Keratinocyte (primary cell): ENCODE data around the gene ITIH4. TPM values are rescaled to one million over a fixed set of nuclear protein-coding genes. Genes with fewer than 3 reads are reported as not detected.

Experiments used
- DNase-seq: peaks from one replicate; pipeline ENCODE4 v3.0.0-alpha.2; 2011; ENCODE audit warnings: low read depth, missing footprints, low spot score
- FAIRE-seq: peaks from 2 replicates; lab custom pipeline; 2011; peaks lifted over from hg19 to GRCh38; lab: Jason Lieb, UNC
- H2AFZ ChIP-seq: 2 replicates; pipeline ENCODE4 v1.6.0; 2012; ENCODE audit warnings: low read length, control low read depth, inconsistent platforms; ENCODE audit not compliant: control insufficient read depth
- H3K27ac ChIP-seq: 2 replicates; pipeline ENCODE4 v1.5.1; 2011; ENCODE audit warnings: low read length; ENCODE audit not compliant: control insufficient read depth, insufficient read depth
- H3K27me3 ChIP-seq: 3 replicates; pipeline ENCODE4 v1.6.0; 2011; ENCODE audit warnings: low read length; ENCODE audit not compliant: control insufficient read depth, insufficient read depth; ENCODE audit errors: extremely low read depth
- H3K36me3 ChIP-seq, 2 experiments: 2 replicates in 1 of 2; 3 replicates in 1 of 2; pipeline ENCODE4 v1.5.1; 2011; ENCODE audit warnings: low read length in 2 of 2, mild to moderate bottlenecking in 1 of 2; ENCODE audit not compliant: control insufficient read depth in 2 of 2, insufficient read depth in 2 of 2; ENCODE audit errors: extremely low read depth in 1 of 2
- H3K4me1 ChIP-seq: 3 replicates; pipeline ENCODE4 v1.5.1; 2011; ENCODE audit warnings: low read length; ENCODE audit not compliant: control insufficient read depth, insufficient read depth; ENCODE audit errors: extremely low read depth
- H3K4me2 ChIP-seq: 3 replicates; pipeline ENCODE4 v1.6.0; 2011; ENCODE audit warnings: low read depth, low read length; ENCODE audit not compliant: control insufficient read depth, insufficient read depth; ENCODE audit errors: extremely low read depth
- H3K4me3 ChIP-seq, 3 experiments: fragments of 200-600 bp in 1 of 3; sonication (generic) in 1 of 3; 2 replicates in 2 of 3; 3 replicates in 1 of 3; pipeline ENCODE4 v1.5.1; 2011 to 2016; ENCODE audit warnings: low read length in 3 of 3, mild to moderate bottlenecking in 3 of 3, control low read depth in 2 of 3, inconsistent platforms in 1 of 3, low read depth in 1 of 3, mixed read lengths in 1 of 3, mixed run types in 1 of 3, moderate library complexity in 1 of 3; ENCODE audit not compliant: control insufficient read depth in 2 of 3, insufficient read depth in 2 of 3; ENCODE audit errors: extremely low read depth in 1 of 3
- H3K79me2 ChIP-seq: 2 replicates; pipeline ENCODE4 v1.6.0; 2012; ENCODE audit warnings: low read length; ENCODE audit not compliant: control insufficient read depth, insufficient read depth
- H3K9ac ChIP-seq: 3 replicates; pipeline ENCODE4 v1.6.0; 2011; ENCODE audit warnings: low read length; ENCODE audit not compliant: control insufficient read depth, insufficient read depth; ENCODE audit errors: extremely low read depth
- H3K9me1 ChIP-seq: 3 replicates; pipeline ENCODE4 v1.6.0; 2011; ENCODE audit warnings: low read length; ENCODE audit not compliant: control insufficient read depth, insufficient read depth; ENCODE audit errors: extremely low read depth
- H3K9me3 ChIP-seq: 2 replicates; pipeline ENCODE4 v1.5.1; 2012; ENCODE audit warnings: low read depth, low read length; ENCODE audit not compliant: control insufficient read depth
- H4K20me1 ChIP-seq: 3 replicates; pipeline ENCODE4 v1.6.0; 2011; ENCODE audit warnings: low read length; ENCODE audit not compliant: control insufficient read depth, insufficient read depth; ENCODE audit errors: extremely low read depth
- EZH2 ChIP-seq: IDR thresholded peaks from one replicate; pipeline ENCODE4 v1.6.1; 2012; ENCODE audit warnings: inconsistent platforms, mild to moderate bottlenecking, low read length, moderate library complexity
- dilution Hi-C: fragments of 300-500 bp; cut with MboI; formaldehyde crosslinking; loops from one replicate; pipeline ENCODE4 v1.7.0; 2020; ENCODE audit warnings: low sequenced_read_pairs; ENCODE audit not compliant: extremely low pct_ligation_motif_present
- polyA plus RNA-seq, 5 experiments: library from polyadenylated mRNA; depleted of rRNA in 3 of 5; stranded (reverse) in 3 of 5; stranded (forward) in 1 of 5; unstranded in 1 of 5; fragments of >200 nt; gene quantifications; 1 replicate in 1 of 5; 2 replicates in 3 of 5; 3 replicates in 1 of 5; pipeline versions ENCODE4 v1.2.1 to v1.2.3, GENCODE V29; 2011 to 2012; ENCODE audit warnings: missing spikeins in 2 of 5, low read depth in 1 of 5, low replicate concordance in 1 of 5
- TF ChIP-seq, protein P1 (sequence below), 3 experiments: IDR thresholded peaks in 1 of 3; conservative IDR thresholded peaks in 1 of 3; optimal IDR thresholded peaks in 1 of 3; 2 replicates in 2 of 3; 3 replicates in 1 of 3; pipeline versions ENCODE3 to v1.5.1; 2011; ENCODE audit warnings: low read length in 3 of 3, mild to moderate bottlenecking in 3 of 3, moderate library complexity in 2 of 3, control low read depth in 1 of 3, inconsistent platforms in 1 of 3; ENCODE audit not compliant: insufficient read depth in 2 of 3; ENCODE audit errors: extremely low read depth in 1 of 3

The ITIH4 gene
- polyA plus RNA-seq, 1 donor (not counting 4 experiments of a cell fraction or from before 2014, with no cell fraction given), result 1.4 TPM

DNA sequence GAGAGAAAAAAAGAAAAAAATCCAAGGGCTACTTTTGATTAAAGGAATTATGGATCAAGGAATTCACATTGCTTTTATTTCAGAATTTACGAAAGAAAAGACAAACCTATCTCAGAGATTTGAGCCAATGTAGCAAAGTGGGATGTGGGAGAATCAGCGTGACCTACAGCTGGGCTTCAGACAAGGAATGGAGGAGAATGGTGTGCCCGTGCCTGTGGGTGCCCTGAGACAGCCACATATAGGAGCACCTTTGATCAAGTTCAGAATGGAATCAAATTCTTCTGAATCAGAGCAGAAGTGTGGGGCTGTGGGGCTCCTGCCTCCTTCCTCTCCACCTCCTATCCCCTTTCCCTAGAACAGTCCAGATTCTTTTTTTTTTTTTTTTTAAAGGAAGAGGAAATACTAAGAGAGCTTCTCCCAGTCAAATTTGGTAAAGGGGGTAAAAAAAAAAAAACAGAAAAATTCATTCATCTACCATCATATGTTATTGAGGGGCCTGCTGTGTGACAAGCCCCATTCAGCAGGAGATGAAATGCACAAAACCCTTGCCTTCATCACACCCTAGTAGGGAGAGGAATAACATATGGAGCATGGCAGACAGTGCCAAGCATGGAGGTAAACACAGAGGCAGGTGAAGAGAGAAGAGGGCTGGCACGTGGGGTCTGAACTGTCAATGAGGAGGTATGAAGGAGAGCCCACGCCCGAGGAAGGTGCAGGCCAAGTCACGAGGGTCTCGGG lies 29.4 kb upstream of the ITIH4 start:
- Histone ChIP-seq H3K9me1 (no peaks in the 10 kb centered on the region), H3K36me3 (peaks cover 0 to 2% of the 10 kb centered on the region in 2 experiments), H3K27ac (no peak overlapping the region), H3K4me1 (no peaks in the 10 kb centered on the region), H2AFZ (no peak overlapping the region), H3K27me3 (no peaks in the 10 kb centered on the region), H3K4me3 (no peak overlapping the region), H3K79me2 (no peaks in the 10 kb centered on the region), H4K20me1 (no peaks in the 10 kb centered on the region), H3K9ac (no peak overlapping the region), H3K9me3 (no peaks in the 10 kb centered on the region), H3K4me2 (no peak overlapping the region)
- dilution Hi-C loops, result no loop called here
- no peak for FAIRE-seq
- TF ChIP-seq, protein P1, sequence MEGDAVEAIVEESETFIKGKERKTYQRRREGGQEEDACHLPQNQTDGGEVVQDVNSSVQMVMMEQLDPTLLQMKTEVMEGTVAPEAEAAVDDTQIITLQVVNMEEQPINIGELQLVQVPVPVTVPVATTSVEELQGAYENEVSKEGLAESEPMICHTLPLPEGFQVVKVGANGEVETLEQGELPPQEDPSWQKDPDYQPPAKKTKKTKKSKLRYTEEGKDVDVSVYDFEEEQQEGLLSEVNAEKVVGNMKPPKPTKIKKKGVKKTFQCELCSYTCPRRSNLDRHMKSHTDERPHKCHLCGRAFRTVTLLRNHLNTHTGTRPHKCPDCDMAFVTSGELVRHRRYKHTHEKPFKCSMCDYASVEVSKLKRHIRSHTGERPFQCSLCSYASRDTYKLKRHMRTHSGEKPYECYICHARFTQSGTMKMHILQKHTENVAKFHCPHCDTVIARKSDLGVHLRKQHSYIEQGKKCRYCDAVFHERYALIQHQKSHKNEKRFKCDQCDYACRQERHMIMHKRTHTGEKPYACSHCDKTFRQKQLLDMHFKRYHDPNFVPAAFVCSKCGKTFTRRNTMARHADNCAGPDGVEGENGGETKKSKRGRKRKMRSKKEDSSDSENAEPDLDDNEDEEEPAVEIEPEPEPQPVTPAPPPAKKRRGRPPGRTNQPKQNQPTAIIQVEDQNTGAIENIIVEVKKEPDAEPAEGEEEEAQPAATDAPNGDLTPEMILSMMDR (optimal IDR thresholded peaks at IDR 0.05 in 1 of 3, IDR thresholded peaks at IDR 0.05 in 1 of 3, conservative IDR thresholded peaks at IDR 0.05 in 1 of 3; ENCODE audit: extremely low read depth in 1 of 3, insufficient read depth in 2 of 3, low read length in 3 of 3), result no peak
- TF ChIP-seq EZH2, result no peak
- DNase-seq, result no peak

DNA sequence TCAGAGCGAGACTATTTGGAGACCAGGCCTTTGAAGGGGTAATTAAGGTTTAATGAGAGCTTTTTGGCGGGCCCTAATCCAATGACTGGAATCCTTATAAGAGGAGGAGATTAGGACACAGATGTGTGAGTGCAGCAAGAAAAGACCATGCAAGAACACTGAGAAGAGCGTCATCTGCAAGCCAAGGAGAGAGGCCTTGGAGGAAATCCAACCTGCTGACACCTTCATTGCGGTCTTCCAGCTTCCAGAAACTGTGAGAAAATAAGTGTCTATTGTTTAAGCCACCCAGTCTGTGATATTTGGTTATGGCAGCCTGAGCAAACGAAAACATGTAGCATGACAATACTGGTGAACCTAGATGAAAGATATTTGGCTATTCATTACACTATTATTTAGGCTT lies 27.4 kb upstream of the ITIH4 start:
- TF ChIP-seq, protein P1 (optimal IDR thresholded peaks at IDR 0.05 in 1 of 3, IDR thresholded peaks at IDR 0.05 in 1 of 3, conservative IDR thresholded peaks at IDR 0.05 in 1 of 3; ENCODE audit: extremely low read depth in 1 of 3, insufficient read depth in 2 of 3, low read length in 3 of 3), result no peak
- no peak for TF ChIP-seq EZH2
- no peaks in the 10 kb centered on the region for H3K27me3 ChIP-seq
- FAIRE-seq (no peak), DNase-seq (no peak)
- H3K9me3 ChIP-seq, result no peaks in the 10 kb centered on the region
- no peaks in the 10 kb centered on the region for H3K4me1 ChIP-seq
- dilution Hi-C loops, result no loop called here
- no peak overlapping the region for H3K4me2 ChIP-seq
- no peak overlapping the region for H2AFZ ChIP-seq
- H3K36me3 ChIP-seq, result peaks cover 4 to 11% of the 10 kb centered on the region in 2 experiments
- no peaks in the 10 kb centered on the region for H3K9me1 ChIP-seq
- H3K4me3 ChIP-seq, result no peak overlapping the region
- H3K79me2 ChIP-seq, result no peaks in the 10 kb centered on the region
- no peak overlapping the region for H3K9ac ChIP-seq
- no peak overlapping the region for H3K27ac ChIP-seq
- H4K20me1 ChIP-seq, result no peaks in the 10 kb centered on the region
